ENCODE measurements around the gene MAGEF1. TPM values are rescaled to one million over a fixed set of nuclear protein-coding genes. Genes with fewer than 3 reads are reported as not detected.
A peak's percentile ranks its signal among the peaks of the same experiment; 100 is the strongest.

MAGEF1 gene
- total and polyA plus RNA-seq, 9 of the 15 experiments (the other 6 are each of a cell fraction or from before 2014, with no cell fraction given): 1.5 to 39.1 (median 19.8) TPM

DNA sequence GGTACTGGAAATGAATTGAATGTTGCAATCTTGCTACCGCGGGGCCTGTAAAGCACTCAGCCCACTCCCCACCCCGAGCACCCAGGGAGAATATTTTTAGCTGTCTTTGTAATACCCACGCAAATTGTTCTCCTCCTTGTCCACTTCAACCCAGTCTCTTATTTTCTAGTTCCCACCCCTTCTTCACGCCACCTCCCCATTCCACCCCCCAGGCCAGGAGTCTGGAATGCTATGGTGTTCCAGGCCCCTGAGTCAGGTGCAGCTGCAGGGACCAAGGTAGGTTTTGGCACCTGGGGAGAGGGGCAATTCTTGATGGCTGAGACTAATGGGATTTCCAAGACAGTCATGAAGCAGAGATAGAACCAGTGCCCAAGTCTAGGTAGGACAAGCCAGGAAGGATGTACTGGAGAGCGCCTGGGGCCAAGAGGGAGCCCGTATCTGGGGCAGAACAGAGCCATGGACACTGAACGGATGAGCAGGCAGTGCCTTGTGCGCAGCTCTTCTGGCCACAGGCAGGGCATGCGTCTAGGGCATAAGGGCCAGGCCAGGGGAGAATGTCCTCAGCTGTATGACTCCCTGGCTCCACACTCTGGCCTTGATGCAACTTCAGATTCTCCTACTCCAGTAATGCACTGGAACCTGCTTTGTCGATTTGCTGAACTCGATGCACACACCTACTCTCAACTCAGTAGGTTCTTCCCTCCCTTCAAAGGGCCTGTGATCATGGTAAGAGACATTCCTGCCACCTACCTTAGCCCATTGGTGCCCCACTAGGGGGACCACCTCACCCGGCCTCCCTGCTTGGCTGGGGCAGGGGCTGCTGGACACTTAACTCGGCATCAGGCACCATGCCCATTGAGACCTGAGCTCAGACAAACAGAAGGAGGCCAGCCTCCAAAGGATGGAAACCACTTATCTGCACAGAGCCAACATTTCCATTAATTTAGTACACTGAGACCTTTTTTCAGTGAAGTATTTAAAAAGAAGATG, 34.6 kb upstream of the MAGEF1 start:
- peaks cover 7 to 40% of the 10 kb centered on the region in 2 experiments for H3K4me1 ChIP-seq (replicated peaks in 1 of 2; ENCODE audit: control insufficient read depth in 2 of 2, insufficient read depth in 2 of 2, low read length in 2 of 2)
- peak overlapping the region; percentile 9; the same call in 1 of the 2 replicates for H2AFZ ChIP-seq (ENCODE audit: low read depth, low read length)
- no peak overlapping the region for H3K4me2 ChIP-seq (ENCODE audit: insufficient read depth, low read length)
- no peaks in the 10 kb centered on the region for H3K9me1 ChIP-seq (ENCODE audit: control insufficient read depth, insufficient read depth, low read length)
- no peaks in the 10 kb centered on the region for H3K79me2 ChIP-seq (ENCODE audit: control insufficient read depth, insufficient read depth, low read length)
- intact Hi-C loops (cut with micrococcal nuclease): no loop called here
- H3K4me3 ChIP-seq: no peak overlapping the region
- WGBS (ENCODE audit: insufficient coverage, low coverage, missing lambda C conversion rate): 69% methylated on average over 13 of the region's 14 CpGs
- H3K9me3 ChIP-seq (replicated peaks; ENCODE audit: control insufficient read depth, insufficient read depth, low read depth, low read length): no peaks in the 10 kb centered on the region
- no peak for DNase-seq (ENCODE audit: extremely low read depth in 1 of 4, low spot score in 3 of 4)
- FAIRE-seq: no peak
- POLR2A ChIA-PET: interaction anchor here (0.5 to 1.4 kb wide), 3 partner anchors 9 to 178 kb away, joined by 3 to 5 read pairs (median 4); no protein-coding TSS in a partner anchor
- no peak for ATAC-seq
- in situ Hi-C loops (cut with MboI): no loop called here
- no peak overlapping the region for H3K27ac ChIP-seq (ENCODE audit: extremely low read depth, low read depth, low read length)
- BruUV-seq (replicated peaks): no TSS peak
- H4K20me1 ChIP-seq (replicated peaks; ENCODE audit: control insufficient read depth, insufficient read depth, low read length): no peaks in the 10 kb centered on the region
- CTCF ChIA-PET (ENCODE audit: low intra/inter-chr PET ratio): no interaction called here
- peaks cover 0 to 3% of the 10 kb centered on the region in 2 experiments; a peak in 2 of 5 replicates for H3K27me3 ChIP-seq (ENCODE audit: control insufficient read depth in 2 of 2, insufficient read depth in 2 of 2, low read length in 2 of 2)
- TF ChIP-seq TAL1 (IDR thresholded peaks at IDR 0.05) (no peak), BMI1 (IDR thresholded peaks at IDR 0.05; ENCODE audit: low read length) (no peak), MED1 (CRISPR knock-in tag; IDR thresholded peaks at IDR 0.05; ENCODE audit: borderline replicate concordance) (no peak), GTF2E2 (tag; IDR thresholded peaks at IDR 0.05) (no peak), ZNF324 (CRISPR knock-in tag; IDR thresholded peaks at IDR 0.05) (no peak), MCM3 (IDR thresholded peaks at IDR 0.05) (no peak), ZNF165 (CRISPR knock-in tag; IDR thresholded peaks at IDR 0.05; ENCODE audit: borderline replicate concordance) (no peak), ZNF311 (CRISPR knock-in tag; IDR thresholded peaks at IDR 0.05) (no peak), ZNF561 (CRISPR knock-in tag; conservative IDR thresholded peaks at IDR 0.05) (no peak), RBBP5 (IDR thresholded peaks at IDR 0.05; ENCODE audit: borderline replicate concordance, insufficient read depth, low read length, poor library complexity, severe bottlenecking) (no peak), RFX7 (CRISPR knock-in tag; IDR thresholded peaks at IDR 0.05) (no peak)
- TF ChIP-seq, protein P1, sequence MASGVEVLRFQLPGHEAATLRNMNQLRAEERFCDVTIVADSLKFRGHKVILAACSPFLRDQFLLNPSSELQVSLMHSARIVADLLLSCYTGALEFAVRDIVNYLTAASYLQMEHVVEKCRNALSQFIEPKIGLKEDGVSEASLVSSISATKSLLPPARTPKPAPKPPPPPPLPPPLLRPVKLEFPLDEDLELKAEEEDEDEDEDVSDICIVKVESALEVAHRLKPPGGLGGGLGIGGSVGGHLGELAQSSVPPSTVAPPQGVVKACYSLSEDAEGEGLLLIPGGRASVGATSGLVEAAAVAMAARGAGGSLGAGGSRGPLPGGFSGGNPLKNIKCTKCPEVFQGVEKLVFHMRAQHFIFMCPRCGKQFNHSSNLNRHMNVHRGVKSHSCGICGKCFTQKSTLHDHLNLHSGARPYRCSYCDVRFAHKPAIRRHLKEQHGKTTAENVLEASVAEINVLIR (CRISPR knock-in tag; IDR thresholded peaks at IDR 0.05): no peak
- TF ChIP-seq, protein P2, sequence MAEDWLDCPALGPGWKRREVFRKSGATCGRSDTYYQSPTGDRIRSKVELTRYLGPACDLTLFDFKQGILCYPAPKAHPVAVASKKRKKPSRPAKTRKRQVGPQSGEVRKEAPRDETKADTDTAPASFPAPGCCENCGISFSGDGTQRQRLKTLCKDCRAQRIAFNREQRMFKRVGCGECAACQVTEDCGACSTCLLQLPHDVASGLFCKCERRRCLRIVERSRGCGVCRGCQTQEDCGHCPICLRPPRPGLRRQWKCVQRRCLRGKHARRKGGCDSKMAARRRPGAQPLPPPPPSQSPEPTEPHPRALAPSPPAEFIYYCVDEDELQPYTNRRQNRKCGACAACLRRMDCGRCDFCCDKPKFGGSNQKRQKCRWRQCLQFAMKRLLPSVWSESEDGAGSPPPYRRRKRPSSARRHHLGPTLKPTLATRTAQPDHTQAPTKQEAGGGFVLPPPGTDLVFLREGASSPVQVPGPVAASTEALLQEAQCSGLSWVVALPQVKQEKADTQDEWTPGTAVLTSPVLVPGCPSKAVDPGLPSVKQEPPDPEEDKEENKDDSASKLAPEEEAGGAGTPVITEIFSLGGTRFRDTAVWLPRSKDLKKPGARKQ (CRISPR knock-in tag; IDR thresholded peaks at IDR 0.05): no peak
- TF ChIP-seq, protein P3, sequence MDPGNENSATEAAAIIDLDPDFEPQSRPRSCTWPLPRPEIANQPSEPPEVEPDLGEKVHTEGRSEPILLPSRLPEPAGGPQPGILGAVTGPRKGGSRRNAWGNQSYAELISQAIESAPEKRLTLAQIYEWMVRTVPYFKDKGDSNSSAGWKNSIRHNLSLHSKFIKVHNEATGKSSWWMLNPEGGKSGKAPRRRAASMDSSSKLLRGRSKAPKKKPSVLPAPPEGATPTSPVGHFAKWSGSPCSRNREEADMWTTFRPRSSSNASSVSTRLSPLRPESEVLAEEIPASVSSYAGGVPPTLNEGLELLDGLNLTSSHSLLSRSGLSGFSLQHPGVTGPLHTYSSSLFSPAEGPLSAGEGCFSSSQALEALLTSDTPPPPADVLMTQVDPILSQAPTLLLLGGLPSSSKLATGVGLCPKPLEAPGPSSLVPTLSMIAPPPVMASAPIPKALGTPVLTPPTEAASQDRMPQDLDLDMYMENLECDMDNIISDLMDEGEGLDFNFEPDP (CRISPR knock-in tag; IDR thresholded peaks at IDR 0.05): no peak
- H3K9ac ChIP-seq (ENCODE audit: insufficient read depth in 1 of 2, low read depth in 2 of 2, low read length in 2 of 2): no peak overlapping the region
- no peaks in the 10 kb centered on the region for H3K36me3 ChIP-seq (ENCODE audit: control insufficient read depth, insufficient read depth, low read length)
